ENCODE results near the gene DIP2B. TPM values are rescaled to one million over a fixed set of nuclear protein-coding genes. Genes with fewer than 3 reads are reported as not detected.

Gene DIP2B
- total and polyA plus RNA-seq, 8 donors = 2.7 to 136 (median 8.9) TPM

DNA sequence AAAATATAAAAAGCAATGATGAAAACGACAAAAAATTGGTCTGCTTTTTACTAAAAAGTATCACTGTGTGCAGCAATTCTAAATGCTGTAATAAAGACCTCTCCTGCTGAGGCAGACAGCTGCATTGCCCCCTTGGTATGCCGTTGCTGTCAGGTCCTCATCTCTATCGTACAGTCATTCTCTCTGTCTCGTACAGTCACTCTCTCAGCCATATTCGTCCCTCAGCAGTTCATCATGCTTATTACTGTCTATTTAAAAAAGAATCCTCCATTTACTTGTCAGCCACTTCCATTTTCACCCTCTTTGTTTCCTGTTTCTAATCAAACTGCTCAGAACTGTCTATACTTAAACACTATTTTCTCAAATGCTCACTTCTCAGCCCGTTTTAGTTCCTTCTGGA is 123.6 kb downstream of the DIP2B start:
- Histone ChIP-seq H3K4me1 (peaks cover 0 to 36% (median 8%) of the 10 kb centered on the region in 4 donors), H3K27ac (no peak overlapping the region), H3K9me3 (no peaks in the 10 kb centered on the region), H3K4me3 (no peak overlapping the region), H3K27me3 (no peaks in the 10 kb centered on the region), H3K36me3 (peaks cover 0 to 47% (median 34%) of the 10 kb centered on the region in 4 donors)
- 90 to 94% (median 93%) methylated on average over 6 of the region's 6 CpGs for WGBS, 5 donors
- intact Hi-C loops (cut with DNase I; ENCODE audit: low total_unique reads) = no loop called here
- DNase-seq = no peak
- TF ChIP-seq POLR2AphosphoS5 (IDR thresholded peaks at IDR 0.05) = no peak
- TF ChIP-seq EP300 (IDR thresholded peaks at IDR 0.05) = no peak
- TF ChIP-seq, protein P1, sequence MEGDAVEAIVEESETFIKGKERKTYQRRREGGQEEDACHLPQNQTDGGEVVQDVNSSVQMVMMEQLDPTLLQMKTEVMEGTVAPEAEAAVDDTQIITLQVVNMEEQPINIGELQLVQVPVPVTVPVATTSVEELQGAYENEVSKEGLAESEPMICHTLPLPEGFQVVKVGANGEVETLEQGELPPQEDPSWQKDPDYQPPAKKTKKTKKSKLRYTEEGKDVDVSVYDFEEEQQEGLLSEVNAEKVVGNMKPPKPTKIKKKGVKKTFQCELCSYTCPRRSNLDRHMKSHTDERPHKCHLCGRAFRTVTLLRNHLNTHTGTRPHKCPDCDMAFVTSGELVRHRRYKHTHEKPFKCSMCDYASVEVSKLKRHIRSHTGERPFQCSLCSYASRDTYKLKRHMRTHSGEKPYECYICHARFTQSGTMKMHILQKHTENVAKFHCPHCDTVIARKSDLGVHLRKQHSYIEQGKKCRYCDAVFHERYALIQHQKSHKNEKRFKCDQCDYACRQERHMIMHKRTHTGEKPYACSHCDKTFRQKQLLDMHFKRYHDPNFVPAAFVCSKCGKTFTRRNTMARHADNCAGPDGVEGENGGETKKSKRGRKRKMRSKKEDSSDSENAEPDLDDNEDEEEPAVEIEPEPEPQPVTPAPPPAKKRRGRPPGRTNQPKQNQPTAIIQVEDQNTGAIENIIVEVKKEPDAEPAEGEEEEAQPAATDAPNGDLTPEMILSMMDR (IDR thresholded peaks at IDR 0.05) = no peak
- TF ChIP-seq POLR2A (IDR thresholded peaks at IDR 0.05) = no peak

DNA sequence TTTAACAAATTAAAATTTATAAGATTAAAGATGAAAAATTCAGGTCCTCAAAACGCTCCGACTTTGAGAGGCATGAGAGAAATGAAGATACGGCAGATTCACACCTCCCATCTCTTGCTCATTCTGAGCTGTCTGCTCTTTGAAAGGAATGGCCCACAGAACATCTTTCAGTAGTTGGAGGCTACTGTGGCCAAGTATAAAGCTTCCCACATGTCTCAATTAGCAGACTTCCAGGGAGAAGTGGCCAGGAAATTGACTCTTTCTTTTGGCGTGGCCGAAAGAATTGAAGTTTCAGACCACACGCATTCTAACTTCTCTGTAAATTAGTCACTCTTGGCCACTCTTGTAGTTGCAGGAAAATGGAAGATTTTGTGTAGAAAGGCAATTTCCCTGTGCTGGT is 129.2 kb downstream of the DIP2B start:
- H3K36me3 ChIP-seq = peaks cover 0 to 19% (median 14%) of the 10 kb centered on the region in 4 donors
- WGBS, 5 donors = 76 to 88% (median 84%) methylated on average over 6 of the region's 6 CpGs
- intact Hi-C loops (cut with DNase I; ENCODE audit: low total_unique reads) = no loop called here
- peaks cover 4 to 34% (median 19%) of the 10 kb centered on the region in 4 donors for H3K4me1 ChIP-seq
- no peak overlapping the region for H3K4me3 ChIP-seq
- TF ChIP-seq, protein P1 (IDR thresholded peaks at IDR 0.05) = no peak
- TF ChIP-seq EP300 (IDR thresholded peaks at IDR 0.05) (no peak), POLR2AphosphoS5 (IDR thresholded peaks at IDR 0.05) (no peak), POLR2A (IDR thresholded peaks at IDR 0.05) (no peak)
- no peaks in the 10 kb centered on the region for H3K27me3 ChIP-seq
- peak overlapping the region in 1 of 5 donors; percentile 17 for H3K27ac ChIP-seq
- DNase-seq = no peak
- H3K9me3 ChIP-seq = no peaks in the 10 kb centered on the region

DNA sequence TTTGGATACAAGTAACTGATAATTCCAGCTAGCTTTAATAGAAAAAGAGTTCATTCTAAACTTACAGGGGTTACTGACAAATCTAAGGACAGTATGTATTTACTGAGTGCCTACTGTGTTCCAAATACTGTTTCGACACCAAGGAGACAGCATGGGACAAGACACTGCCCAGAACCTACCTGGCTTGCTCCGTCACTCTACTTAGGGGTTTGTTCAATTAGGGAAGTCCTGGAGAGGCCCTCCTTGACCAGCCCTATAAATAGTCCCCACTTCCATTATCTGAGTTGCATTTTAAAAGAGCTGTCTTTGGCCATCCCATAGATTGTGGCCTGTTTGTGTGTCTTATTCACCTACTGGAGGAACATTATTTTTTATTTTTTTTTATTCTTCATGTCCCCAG is 129.6 kb downstream of the DIP2B start:
- H3K9me3 ChIP-seq = no peaks in the 10 kb centered on the region
- no peak overlapping the region for H3K4me3 ChIP-seq
- 79 to 96% (median 85%) methylated on average over 2 of the region's 2 CpGs for WGBS, 5 donors
- TF ChIP-seq, protein P1 (IDR thresholded peaks at IDR 0.05) = no peak
- TF ChIP-seq EP300 (IDR thresholded peaks at IDR 0.05) (no peak), POLR2AphosphoS5 (IDR thresholded peaks at IDR 0.05) (no peak), POLR2A (IDR thresholded peaks at IDR 0.05) (no peak)
- peak overlapping the region in 1 of 5 donors; percentile 17 for H3K27ac ChIP-seq
- H3K27me3 ChIP-seq = no peaks in the 10 kb centered on the region
- H3K4me1 ChIP-seq = peaks cover 4 to 34% (median 19%) of the 10 kb centered on the region in 4 donors
- no peak for DNase-seq
- peaks cover 0 to 14% (median 12%) of the 10 kb centered on the region in 4 donors for H3K36me3 ChIP-seq
- intact Hi-C loops (cut with DNase I; ENCODE audit: low total_unique reads) = no loop called here

DNA sequence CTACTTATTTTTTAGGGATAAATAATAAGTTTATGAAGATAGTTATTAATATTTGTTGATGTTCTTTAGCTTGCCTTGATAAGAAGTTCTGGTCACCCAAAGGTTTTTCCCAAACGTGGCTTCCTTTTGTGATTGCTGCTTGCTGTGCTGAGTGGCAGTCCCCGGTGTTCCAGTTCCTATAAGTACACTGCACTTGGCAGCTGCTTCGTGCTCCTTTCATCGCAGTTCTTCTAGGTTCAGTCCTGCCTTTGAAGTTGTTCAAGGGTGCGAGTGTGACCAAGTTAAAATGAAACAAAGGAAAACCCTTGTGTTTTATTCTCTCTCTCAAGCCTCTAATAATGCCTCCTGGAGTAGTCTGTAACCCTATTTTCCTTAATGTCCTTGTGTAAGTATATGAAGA is 130.6 kb downstream of the DIP2B start:
- Histone ChIP-seq H3K9me3 (no peaks in the 10 kb centered on the region), H3K4me3 (no peak overlapping the region), H3K4me1 (peaks cover 4 to 34% (median 19%) of the 10 kb centered on the region in 4 donors), H3K27ac (no peak overlapping the region), H3K27me3 (no peaks in the 10 kb centered on the region), H3K36me3 (peaks cover 0 to 12% (median 10%) of the 10 kb centered on the region in 4 donors)
- peak in 1 of 2 donors; percentile 38 for DNase-seq
- TF ChIP-seq, protein P1 (IDR thresholded peaks at IDR 0.05) = no peak
- TF ChIP-seq EP300 (IDR thresholded peaks at IDR 0.05) = no peak
- TF ChIP-seq POLR2AphosphoS5 (IDR thresholded peaks at IDR 0.05) = no peak
- no peak for TF ChIP-seq POLR2A (IDR thresholded peaks at IDR 0.05)
- intact Hi-C loops (cut with DNase I; ENCODE audit: low total_unique reads) = loop anchor here (5.0 kb wide), 1 partner anchor 133 kb away; the partner anchor contains the start of gene DIP2B
- WGBS, 5 donors = 22 to 43% (median 26%) methylated on average over 5 of the region's 5 CpGs

All from stomach (tissue), 9 donors.